GM10248 (cell line): ENCODE measurements around the gene SLC30A10.

ENCODE experiments used
- CTCF ChIA-PET: fragments of 300-600 bp; sonication (Branson Sonifier 250); formaldehyde crosslinking; extraction: SDS; loops from one replicate; lab custom pipeline; 2021; ENCODE audit warnings: antibody characterized with exemption; lab: Yijun Ruan, JAX
- POLR2A ChIA-PET: fragments of 350-650 bp; sonication (Branson Sonifier 250); formaldehyde crosslinking; extraction: SDS; loops from one replicate; lab custom pipeline; 2020; ENCODE audit warnings: antibody characterized with exemption; lab: Yijun Ruan, JAX
- DNase-seq: peaks from one replicate; pipeline ENCODE4 v3.0.0; 2012; ENCODE audit errors: extremely low spot score
- TF ChIP-seq, protein P1 (sequence below): IDR thresholded peaks from 2 replicates; pipeline ENCODE4 v1.5.1; 2012; ENCODE audit warnings: mild to moderate bottlenecking, low read depth; ENCODE audit errors: extremely low read depth, missing control alignments, control extremely low read depth

The SLC30A10 gene

DNA sequence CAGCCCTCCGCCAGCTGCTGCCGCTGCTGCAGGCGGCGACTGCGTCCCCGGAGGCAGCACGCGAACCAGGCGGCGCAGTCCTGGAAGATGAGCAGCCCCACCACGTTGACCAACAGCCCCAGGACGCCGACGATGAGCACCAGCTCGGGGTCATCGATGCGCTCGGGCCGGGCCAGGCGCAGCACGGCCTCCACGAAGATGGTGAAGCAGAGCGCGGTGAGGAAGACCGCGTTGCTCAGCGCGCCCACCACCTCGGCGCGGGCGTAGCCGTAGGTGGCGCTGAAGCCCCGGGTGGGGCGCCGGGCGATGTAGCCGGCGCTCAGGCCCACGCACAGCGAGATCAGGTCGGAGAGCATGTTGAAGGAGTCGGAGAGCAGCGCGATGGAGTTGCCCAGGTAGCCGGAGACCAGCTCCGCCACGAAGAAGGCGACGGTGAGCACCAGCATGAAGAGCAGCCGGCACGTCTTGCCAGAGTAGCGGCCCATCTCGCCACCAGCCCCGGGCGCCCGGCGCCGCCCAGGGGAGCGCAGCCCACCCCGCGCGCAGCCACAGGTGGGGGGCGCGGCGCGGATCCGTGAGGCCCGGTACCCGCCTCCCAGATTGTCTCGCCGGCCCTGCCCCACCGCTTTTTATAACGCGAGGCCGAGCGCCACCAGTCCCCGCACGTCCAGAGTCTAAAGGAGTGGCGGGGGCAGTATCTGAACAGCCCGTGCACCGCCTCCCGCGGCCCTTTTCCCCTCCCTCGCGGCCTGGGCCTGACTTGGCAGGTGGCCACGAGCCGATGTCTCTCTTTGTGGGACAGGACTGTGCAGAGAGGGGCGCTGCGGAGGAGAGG, at the start of gene SLC30A10:
Gene SLC30A10, minus strand, starts transcription at position 602 of the 835 bp plus-strand sequence. Its CDS starts 117 bp downstream, at position 485.
- CTCF ChIA-PET = no interaction called here
- peak; percentile 39 for DNase-seq
- POLR2A ChIA-PET = no interaction called here
- TF ChIP-seq, protein P1, sequence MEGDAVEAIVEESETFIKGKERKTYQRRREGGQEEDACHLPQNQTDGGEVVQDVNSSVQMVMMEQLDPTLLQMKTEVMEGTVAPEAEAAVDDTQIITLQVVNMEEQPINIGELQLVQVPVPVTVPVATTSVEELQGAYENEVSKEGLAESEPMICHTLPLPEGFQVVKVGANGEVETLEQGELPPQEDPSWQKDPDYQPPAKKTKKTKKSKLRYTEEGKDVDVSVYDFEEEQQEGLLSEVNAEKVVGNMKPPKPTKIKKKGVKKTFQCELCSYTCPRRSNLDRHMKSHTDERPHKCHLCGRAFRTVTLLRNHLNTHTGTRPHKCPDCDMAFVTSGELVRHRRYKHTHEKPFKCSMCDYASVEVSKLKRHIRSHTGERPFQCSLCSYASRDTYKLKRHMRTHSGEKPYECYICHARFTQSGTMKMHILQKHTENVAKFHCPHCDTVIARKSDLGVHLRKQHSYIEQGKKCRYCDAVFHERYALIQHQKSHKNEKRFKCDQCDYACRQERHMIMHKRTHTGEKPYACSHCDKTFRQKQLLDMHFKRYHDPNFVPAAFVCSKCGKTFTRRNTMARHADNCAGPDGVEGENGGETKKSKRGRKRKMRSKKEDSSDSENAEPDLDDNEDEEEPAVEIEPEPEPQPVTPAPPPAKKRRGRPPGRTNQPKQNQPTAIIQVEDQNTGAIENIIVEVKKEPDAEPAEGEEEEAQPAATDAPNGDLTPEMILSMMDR = peak; percentile 23

GRCh38 chr1:219973213-219973612, 44.9 kb upstream of the SLC30A10 start:
- POLR2A ChIA-PET = no interaction called here
- TF ChIP-seq, protein P1 = no peak
- DNase-seq = no peak
- CTCF ChIA-PET = interaction anchor here (0.6 kb wide), 1 partner anchor 229 kb away, joined by 3 read pairs; no protein-coding TSS in a partner anchor

- DNase-seq = no peak
- TF ChIP-seq, protein P1 = no peak
- CTCF ChIA-PET = interaction anchor here (1.7 kb wide), 1 partner anchor 11 kb away, joined by 4 read pairs; no protein-coding TSS in a partner anchor
- POLR2A ChIA-PET = no interaction called here
Measured at GRCh38 chr1:219967361-219967760, 39.0 kb upstream of the SLC30A10 start.

- DNase-seq = no peak
- CTCF ChIA-PET = interaction anchor here (0.6 to 1.1 kb wide), 2 partner anchors 10 to 22 kb away, joined by 3 read pairs; no protein-coding TSS in a partner anchor
- POLR2A ChIA-PET = no interaction called here
- TF ChIP-seq, protein P1 = no peak
Measured at GRCh38 chr1:219966071-219966349, 37.7 kb upstream of the SLC30A10 start.

DNA sequence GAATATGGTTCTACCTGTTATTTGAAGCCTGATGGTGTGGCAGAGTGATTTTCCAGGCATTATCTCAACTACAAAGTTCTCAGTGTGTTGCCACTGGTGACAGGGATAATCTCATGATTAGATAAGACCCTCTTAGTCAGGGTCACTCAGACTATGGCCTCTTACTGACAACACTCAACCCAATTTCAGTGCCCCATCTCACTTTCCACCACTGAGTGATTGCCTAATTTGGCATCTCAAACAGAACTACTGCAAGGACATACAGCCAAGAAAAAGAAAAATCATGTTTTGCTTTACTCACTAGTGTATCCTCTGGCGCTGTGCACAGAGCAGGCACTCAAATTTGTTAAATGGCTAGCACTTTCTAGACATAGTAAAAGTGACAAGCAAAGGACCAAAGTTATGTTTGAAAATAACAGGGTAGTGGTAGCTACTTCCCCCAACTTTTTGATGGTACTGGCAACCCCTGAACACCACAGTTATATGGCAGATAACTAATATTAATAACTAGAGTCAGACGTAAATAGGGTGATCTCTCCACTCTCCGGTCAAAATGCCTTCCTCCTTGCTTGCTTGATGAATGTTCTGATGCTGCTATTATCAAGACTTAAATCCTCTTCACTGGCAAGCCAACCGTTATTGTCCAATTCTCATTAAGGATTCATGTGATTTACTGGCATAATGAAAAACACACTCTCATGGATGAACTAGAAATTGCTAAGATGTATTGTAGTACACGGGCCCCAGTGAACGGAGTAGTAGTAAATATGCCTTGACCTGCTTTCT, 37.1 kb upstream of the SLC30A10 start:
- no peak for DNase-seq
- TF ChIP-seq, protein P1 = no peak
- ChIA-PET POLR2A (no interaction called here), CTCF (interaction anchor here (1.1 to 1.4 kb wide), 2 partner anchors 10 to 23 kb away, joined by 3 read pairs; no protein-coding TSS in a partner anchor)

GRCh38 chr1:219963432-219963831, 35.1 kb upstream of the SLC30A10 start:
- ChIA-PET POLR2A (no interaction called here), CTCF (no interaction called here)
- TF ChIP-seq, protein P1 = no peak
- DNase-seq = no peak
